HT-29 (cell line): ENCODE measurements around the gene SH2D4B. TPM values are rescaled to one million over a fixed set of nuclear protein-coding genes. Genes with fewer than 3 reads are reported as not detected.

Source experiments
- DNase-seq: peaks from one replicate; pipeline ENCODE4 v3.0.0-alpha.2; 2015; ENCODE audit warnings: low spot score
- total RNA-seq: library from RNA; depleted of rRNA; stranded (reverse); fragments of >200 nt; shearing (Covaris generic); gene quantifications from 2 replicates; pipeline ENCODE4 v1.2.3, GENCODE V29; 2014; rRNA removed

SH2D4B gene
- total RNA-seq, 1 experiment from 2014 or later, result not detected

DNA sequence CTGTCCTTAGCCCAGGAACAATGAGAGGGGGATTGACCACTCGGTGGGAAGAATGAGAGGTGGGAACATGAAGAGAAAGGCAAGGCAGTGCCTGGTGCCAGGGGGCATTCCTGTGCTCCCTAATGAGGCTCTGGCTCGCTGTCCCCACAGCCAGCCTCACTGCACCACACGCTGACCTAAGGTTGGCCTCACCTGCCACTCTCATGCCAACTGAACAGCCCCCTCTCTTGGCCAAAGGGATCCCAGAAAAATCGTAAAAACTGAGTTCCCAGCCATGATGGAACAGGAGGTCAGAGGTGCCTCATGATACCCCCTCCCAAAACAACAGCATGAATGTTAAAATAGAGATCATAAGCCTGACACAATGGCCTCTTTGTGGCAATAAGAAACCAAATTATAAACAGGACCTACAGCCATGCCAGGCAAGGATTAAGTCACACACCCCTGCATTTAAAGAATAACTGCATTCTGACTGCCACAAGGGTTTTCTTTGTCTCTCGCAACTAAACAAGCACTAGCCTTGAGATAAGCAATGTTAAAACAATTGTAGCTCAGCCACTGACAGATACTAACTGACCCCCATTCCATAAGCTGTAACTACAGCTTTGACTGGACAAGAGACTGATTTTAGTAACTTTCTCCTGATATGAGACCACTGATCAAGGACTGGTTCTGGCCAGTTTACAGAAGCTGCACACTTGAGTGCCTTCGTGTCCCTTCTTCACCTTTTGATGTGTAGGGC, 149.2 kb downstream of the SH2D4B start:
- no peak for DNase-seq

DNA sequence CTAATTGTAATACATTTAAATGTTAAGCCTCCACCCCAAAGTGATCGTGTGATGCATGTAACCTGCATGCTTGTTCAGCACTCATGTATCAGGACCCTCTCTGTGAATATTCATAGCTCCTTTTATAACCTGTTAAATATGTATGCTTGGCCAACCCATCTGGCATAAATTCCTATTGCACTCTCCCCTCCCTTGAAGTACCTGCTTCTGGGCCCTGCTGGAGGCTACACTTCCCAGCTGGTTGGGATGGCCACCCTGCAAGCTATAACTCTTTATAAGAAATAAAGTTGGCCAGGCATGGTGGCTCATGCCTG, 149.7 kb downstream of the SH2D4B start:
- DNase-seq, result no peak

GRCh38 chr10:80690434-80690833, 152.7 kb downstream of the SH2D4B start:
- no peak for DNase-seq

DNA sequence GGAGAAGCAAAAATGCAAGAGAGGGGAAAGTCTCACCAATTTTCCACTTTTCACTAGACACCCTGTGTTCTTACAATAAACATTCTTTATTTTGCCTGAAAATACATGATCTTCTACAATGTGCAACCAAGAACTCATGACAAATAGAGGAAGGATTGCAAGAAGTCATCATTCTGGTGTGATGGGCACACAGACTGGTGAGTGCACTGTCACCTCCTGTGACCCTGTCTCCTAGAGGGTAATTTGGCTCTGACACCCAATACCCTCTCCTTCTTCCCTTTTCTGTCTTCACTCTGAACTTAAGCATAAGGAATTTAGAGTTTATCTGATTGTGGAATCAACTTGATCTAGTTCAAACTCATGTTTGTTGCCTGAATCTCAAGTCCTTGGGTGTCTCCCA, 153.7 kb downstream of the SH2D4B start:
- DNase-seq, result no peak

DNA sequence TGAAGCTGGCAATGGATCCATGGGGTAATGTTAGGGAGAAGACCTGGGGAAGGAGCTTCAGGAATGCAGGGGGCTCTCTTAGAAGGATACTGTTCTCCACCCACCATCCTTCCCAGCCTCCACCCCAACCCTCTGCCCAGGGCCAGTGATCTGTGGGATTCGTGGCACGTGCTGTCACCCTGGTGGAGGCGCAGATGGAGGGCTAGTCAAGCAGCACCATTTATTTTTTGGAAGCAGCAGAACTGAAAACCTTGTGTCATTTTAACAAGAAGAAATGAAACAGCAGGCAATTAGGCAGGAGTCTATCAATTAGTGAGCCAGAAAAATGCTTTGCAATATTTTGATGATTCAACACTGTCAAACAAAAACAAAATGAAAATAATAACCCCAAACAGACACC, 155.9 kb downstream of the SH2D4B start:
- no peak for DNase-seq

DNA sequence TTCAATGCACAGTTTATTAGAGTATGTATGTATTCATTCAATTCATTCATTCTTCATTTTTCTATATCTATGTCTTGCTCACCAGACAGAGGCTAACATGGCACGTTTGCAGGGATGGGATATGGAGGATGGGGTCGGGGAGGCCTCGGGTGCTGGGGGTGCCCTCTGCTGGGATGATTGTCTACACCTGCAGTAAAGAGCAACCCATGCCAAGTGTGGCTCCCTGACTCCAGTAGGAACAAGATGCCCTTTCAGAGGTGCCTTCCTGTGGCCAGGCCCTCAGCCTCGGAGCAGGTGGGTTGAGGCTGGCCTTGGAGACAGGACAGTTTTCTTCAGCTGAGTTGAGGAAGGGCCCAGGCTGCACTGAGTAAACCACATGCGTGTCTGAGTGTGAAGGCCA, 157.2 kb downstream of the SH2D4B start:
- no peak for DNase-seq

Other genes with a start within 250 kb of the SH2D4B start
- 0.03 TPM in 1 of 2 replicates, not detected in the other for gene MAT1A, start 248.2 kb upstream of the SH2D4B start, total RNA-seq
- not detected in 2 replicates for gene DYDC1, start 181.1 kb upstream of the SH2D4B start, total RNA-seq
- gene DYDC2, start 181.1 kb upstream of the SH2D4B start, total RNA-seq, result not detected in 2 replicates
- 8.6 and 9.3 TPM in 2 replicates for gene PRXL2A, start 129.4 kb upstream of the SH2D4B start, total RNA-seq
- gene TSPAN14, start 83.6 kb upstream of the SH2D4B start, total RNA-seq, result 58.3 and 65.1 TPM in 2 replicates